Activated CD8-positive, alpha-beta T cell treated with anti-CD3 and anti-CD28 coated beads for 36 hours (primary cell): Measurements from ENCODE around the gene WLS. TPM values are rescaled to one million over a fixed set of nuclear protein-coding genes. Genes with fewer than 3 reads are reported as not detected.

ENCODE experiments used
- ATAC-seq: fragments of 200-7000 bp; cut with Tn5 transposase; one replicate; pipeline ENCODE4 v1.10.0; 2021; ENCODE audit warnings: mild to moderate bottlenecking, moderate library complexity
- CTCF ChIA-PET: fragments of 350-600 bp; sonication (Branson Sonifier 250); formaldehyde crosslinking; loops from one replicate; lab custom pipeline; 2021; ENCODE audit warnings: antibody characterized with exemption; lab: Charles Lee
- POLR2A ChIA-PET: fragments of 350-600 bp; sonication (Branson Sonifier 250); formaldehyde crosslinking; loops from one replicate; lab custom pipeline; 2021; ENCODE audit warnings: antibody characterized with exemption; lab: Charles Lee
- DNase-seq: peaks from one replicate; pipeline ENCODE4 v3.0.0-alpha.2; 2020
- H3K27ac Mint-ChIP-seq: one replicate; pipeline ENCODE4 v1.8.0; 2021; ENCODE audit warnings: mild to moderate bottlenecking, mixed read lengths
- H3K27me3 Mint-ChIP-seq: one replicate; pipeline ENCODE4 v1.8.0; 2021; ENCODE audit warnings: mixed read lengths
- H3K36me3 Mint-ChIP-seq: one replicate; pipeline ENCODE4 v1.8.0; 2021; ENCODE audit warnings: low read depth, mixed read lengths
- H3K4me1 Mint-ChIP-seq: one replicate; pipeline ENCODE4 v1.8.0; 2021; ENCODE audit warnings: low read depth, mixed read lengths
- H3K4me3 Mint-ChIP-seq: one replicate; pipeline ENCODE4 v1.8.0; 2021; ENCODE audit warnings: mild to moderate bottlenecking, moderate library complexity, mixed read lengths
- H3K9me3 Mint-ChIP-seq: one replicate; pipeline ENCODE4 v1.8.0; 2021; ENCODE audit warnings: mixed read lengths
- CTCF ChIP-seq: fragments of 200-600 bp; IDR thresholded peaks from one replicate; pipeline ENCODE4 v1.8.0; 2022; ENCODE audit warnings: antibody characterized with exemption, mild to moderate bottlenecking
- intact Hi-C: fragments of 100-400 bp; cut with micrococcal nuclease; formaldehyde crosslinking; loops from one replicate; pipeline ENCODE4 v1.10.0; 2022
- total RNA-seq, 2 experiments: library from RNA; stranded (reverse); gene quantifications; one replicate each; pipeline ENCODE4 v1.2.3, GENCODE V29; 2021

WLS gene
- total RNA-seq, 2 experiments from 2014 or later = not detected

DNA sequence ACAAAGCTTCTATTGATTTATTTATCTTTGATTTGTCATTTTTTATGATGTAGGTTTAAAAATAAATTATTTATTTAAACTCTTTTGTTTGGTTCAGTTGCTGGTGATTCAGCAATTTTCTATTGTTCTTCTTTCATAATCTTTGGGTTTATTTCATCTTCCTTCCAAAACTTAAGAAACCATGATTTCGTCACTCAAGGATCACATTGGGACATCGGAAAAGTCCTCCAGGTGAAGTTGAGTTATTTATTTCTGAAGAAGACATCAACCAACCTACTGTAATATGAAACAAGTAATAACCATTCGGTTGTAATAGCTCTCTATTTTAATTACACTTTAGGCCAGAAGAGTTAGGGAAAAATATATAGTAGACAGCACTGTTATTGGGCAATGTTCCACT lies 23.0 kb upstream of the WLS start:
- Mint-ChIP-seq H3K4me1 (no peaks in the 10 kb centered on the region), H3K36me3 (no peaks in the 10 kb centered on the region), H3K4me3 (no peak overlapping the region), H3K9me3 (peaks cover 4% of the 10 kb centered on the region), H3K27me3 (no peaks in the 10 kb centered on the region), H3K27ac (no peak overlapping the region)
- ATAC-seq (no peak), DNase-seq (no peak)
- ChIA-PET CTCF (no interaction called here), POLR2A (no interaction called here)
- no peak for TF ChIP-seq CTCF
- intact Hi-C loops = no loop called here

GRCh38 chr1:68254667-68255226 lies 22.4 kb upstream of the WLS start:
- no peak overlapping the region for H3K27ac Mint-ChIP-seq
- ChIA-PET POLR2A (interaction anchor here (0.6 kb wide), 1 partner anchor 251 kb away, joined by 3 read pairs; no protein-coding TSS in a partner anchor), CTCF (no interaction called here)
- H3K27me3 Mint-ChIP-seq = no peaks in the 10 kb centered on the region
- no peak overlapping the region for H3K4me3 Mint-ChIP-seq
- intact Hi-C loops = no loop called here
- no peaks in the 10 kb centered on the region for H3K4me1 Mint-ChIP-seq
- no peaks in the 10 kb centered on the region for H3K36me3 Mint-ChIP-seq
- DNase-seq = no peak
- ATAC-seq = no peak
- peaks cover 4% of the 10 kb centered on the region for H3K9me3 Mint-ChIP-seq
- no peak for TF ChIP-seq CTCF

DNA sequence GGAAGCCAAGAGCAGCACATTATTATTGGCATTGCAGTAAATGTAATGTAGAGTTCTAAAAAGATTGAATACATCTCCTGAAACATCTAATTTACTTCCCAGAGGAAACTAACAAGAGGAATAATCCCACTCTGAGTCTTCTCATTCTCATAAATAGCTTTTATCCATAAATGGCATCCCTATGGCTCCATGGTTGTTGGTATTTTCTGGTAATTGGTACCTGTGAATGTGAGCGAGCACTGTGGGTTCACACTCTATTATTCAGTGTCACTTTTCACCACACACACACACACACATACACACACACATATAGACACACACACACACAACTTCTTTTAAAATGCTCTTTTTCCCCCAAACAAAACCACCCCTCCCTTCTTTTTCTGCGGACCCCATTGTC lies 4.7 kb upstream of the WLS start:
- DNase-seq = no peak
- no peaks in the 10 kb centered on the region for H3K36me3 Mint-ChIP-seq
- peaks cover 2% of the 10 kb centered on the region for H3K4me1 Mint-ChIP-seq
- peaks cover 4% of the 10 kb centered on the region for H3K9me3 Mint-ChIP-seq
- H3K27me3 Mint-ChIP-seq = peaks cover 28% of the 10 kb centered on the region
- CTCF ChIA-PET = no interaction called here
- intact Hi-C loops = no loop called here
- no peak for TF ChIP-seq CTCF
- POLR2A ChIA-PET = interaction anchor here (0.6 kb wide), 1 partner anchor 1935 kb away, joined by 3 read pairs; no protein-coding TSS in a partner anchor
- H3K4me3 Mint-ChIP-seq = no peak overlapping the region
- H3K27ac Mint-ChIP-seq = no peak overlapping the region
- ATAC-seq = no peak

DNA sequence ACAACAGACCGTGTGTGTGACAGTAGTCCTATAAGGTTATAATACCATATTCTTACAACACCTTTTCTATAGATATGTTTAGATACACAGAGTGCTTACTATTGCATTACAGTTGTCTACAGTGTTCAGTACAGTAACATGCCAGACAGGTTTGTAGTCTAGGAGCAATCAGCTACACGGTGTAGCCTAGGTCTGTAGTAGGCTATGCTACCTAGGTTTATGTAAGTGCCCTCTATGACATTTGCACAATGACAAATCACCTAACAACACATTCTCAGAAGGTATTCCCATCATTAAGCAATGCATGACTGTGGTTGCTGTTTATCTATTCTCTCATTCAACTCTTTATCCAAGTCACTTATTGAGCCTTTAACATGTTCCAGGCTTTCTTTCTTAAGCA lies 1.8 kb upstream of the WLS start:
- TF ChIP-seq CTCF = no peak
- intact Hi-C loops = no loop called here
- Mint-ChIP-seq H3K36me3 (no peaks in the 10 kb centered on the region), H3K27ac (no peak overlapping the region), H3K4me3 (no peak overlapping the region), H3K27me3 (peaks cover 55% of the 10 kb centered on the region), H3K4me1 (peaks cover 11% of the 10 kb centered on the region), H3K9me3 (peaks cover 4% of the 10 kb centered on the region)
- CTCF ChIA-PET = no interaction called here
- DNase-seq (no peak), ATAC-seq (no peak)
- POLR2A ChIA-PET = no interaction called here

GRCh38 chr1:68233202-68233601 lies 879 bp upstream of the WLS start:
- H3K36me3 Mint-ChIP-seq = no peaks in the 10 kb centered on the region
- CTCF ChIA-PET = no interaction called here

More at GRCh38 chr1:68233202-68233601, 879 bp upstream of the WLS start:
- DNase-seq = no peak
- Mint-ChIP-seq H3K4me1 (peaks cover 11% of the 10 kb centered on the region), H3K27ac (no peak overlapping the region), H3K27me3 (peaks cover 59% of the 10 kb centered on the region), H3K4me3 (no peak overlapping the region), H3K9me3 (peaks cover 4% of the 10 kb centered on the region)
- ATAC-seq = no peak
- POLR2A ChIA-PET = no interaction called here
- intact Hi-C loops = no loop called here
- TF ChIP-seq CTCF = no peak
